ENCODE results near the gene CADPS2. TPM values are rescaled to one million over a fixed set of nuclear protein-coding genes. Genes with fewer than 3 reads are reported as not detected.

Gene CADPS2
- total and polyA plus RNA-seq, 10 of the 15 experiments (the other 5 are each of a cell fraction or from before 2014, with no cell fraction given), result 0.05 to 7.5 (median 0.25) TPM

- TF ChIP-seq USF2 (IDR thresholded peaks at IDR 0.05; ENCODE audit: borderline replicate concordance, low read depth, low read length), result no peak
These were observed 473.4 kb downstream of the CADPS2 start (continued) for GRCh38 chr7:122412883-122413282.

GRCh38 chr7:122412441-122412840, 473.8 kb downstream of the CADPS2 start:
- no peak for FAIRE-seq
- POLR2A ChIA-PET, result interaction anchor here (0.6 kb wide), 1 partner anchor 52 kb away, joined by 3 read pairs; no protein-coding TSS in a partner anchor
- BruUV-seq (replicated peaks), result no TSS peak
- SMC1A ChIA-PET (ENCODE audit: uncharacterized antibody, unreplicated experiment), result interaction anchor here (1.5 kb wide), 1 partner anchor 10 kb away, joined by 5 read pairs; no protein-coding TSS in a partner anchor
- Histone ChIP-seq H3K36me3 (ENCODE audit: control insufficient read depth in 2 of 2, insufficient read depth in 2 of 2, low read length in 1 of 2) (no peaks in the 10 kb centered on the region), H2AFZ (ENCODE audit: control insufficient read depth, low read depth, low read length) (no peak overlapping the region), H3K79me2 (ENCODE audit: control insufficient read depth, insufficient read depth, low read length) (no peaks in the 10 kb centered on the region), H4K20me1 (ENCODE audit: control insufficient read depth, insufficient read depth) (no peaks in the 10 kb centered on the region), H3K9ac (ENCODE audit: control insufficient read depth, insufficient read depth, low read length) (no peak overlapping the region), H3K4me1 (ENCODE audit: control insufficient read depth, insufficient read depth, low read length) (no peaks in the 10 kb centered on the region), H3K4me2 (ENCODE audit: control insufficient read depth, insufficient read depth) (no peak overlapping the region), H3K27me3 (replicated peaks in 1 of 2; ENCODE audit: control insufficient read depth in 2 of 2, insufficient read depth in 2 of 2, low read length in 1 of 2) (no peaks in the 10 kb centered on the region), H3K27ac (ENCODE audit: control insufficient read depth, insufficient read depth) (no peak overlapping the region), H3K9me3 (replicated peaks; ENCODE audit: control insufficient read depth, insufficient read depth, low read length) (no peaks in the 10 kb centered on the region), H3K4me3 (no peak overlapping the region)
- no peak for DNase-seq (ENCODE audit: low read depth, low spot score)
- WGBS (ENCODE audit: insufficient coverage, insufficient replicate concordance, low lambda C conversion rate, missing lambda C conversion rate), result 59% methylated on average over 6 of the region's 6 CpGs
- CTCF ChIA-PET, result interaction anchor here (0.8 to 1.3 kb wide), 3 partner anchors 10 to 184 kb away, joined by 3 read pairs; no protein-coding TSS in a partner anchor
- TF ChIP-seq JUNB (IDR thresholded peaks at IDR 0.05), result no peak
- TF ChIP-seq MEF2B (IDR thresholded peaks at IDR 0.05; ENCODE audit: partially characterized antibody, poor library complexity, severe bottlenecking), result no peak
- no peak for TF ChIP-seq SUZ12 (IDR thresholded peaks at IDR 0.05; ENCODE audit: unreplicated experiment)
- TF ChIP-seq SREBF1 (IDR thresholded peaks at IDR 0.05; ENCODE audit: low read length), result no peak
- no peak for TF ChIP-seq MXI1 (IDR thresholded peaks at IDR 0.05; ENCODE audit: low read depth, low read length)
- no peak for TF ChIP-seq RB1 (IDR thresholded peaks at IDR 0.05; ENCODE audit: borderline replicate concordance)
- TF ChIP-seq CREB1 (IDR thresholded peaks at IDR 0.05; ENCODE audit: low read depth), result no peak
- TF ChIP-seq CBFB (IDR thresholded peaks at IDR 0.05; ENCODE audit: low read depth), result no peak
- TF ChIP-seq ZNF384 (IDR thresholded peaks at IDR 0.05; ENCODE audit: borderline replicate concordance, low read depth, low read length), result no peak
- no peak for TF ChIP-seq CTCF (IDR thresholded peaks at IDR 0.05 in 2 of 3, conservative IDR thresholded peaks at IDR 0.05 in 1 of 3; ENCODE audit: control insufficient read depth in 2 of 3, extremely low read depth in 1 of 3, insufficient read depth in 1 of 3, low read depth in 3 of 3, low read length in 3 of 3)
- RAD21 ChIA-PET (ENCODE audit: unreplicated experiment), result interaction anchor here (1.0 kb wide), 1 partner anchor 45 kb away, joined by 3 read pairs; no protein-coding TSS in a partner anchor
- in situ Hi-C loops (cut with MboI), result no loop called here
- intact Hi-C loops (cut with micrococcal nuclease; ENCODE audit: unreplicated experiment), result no loop called here
- ATAC-seq, result no peak
